GM20431 (cell line): Measurements from ENCODE around the gene TK1.

Experiments used
- in situ Hi-C: fragments of 300-500 bp; cut with MseI, MboI; formaldehyde crosslinking; loops from one replicate; pipeline ENCODE4 v1.15.0; 2020; ENCODE audit warnings: low sequenced_read_pairs; ENCODE audit not compliant: unreplicated experiment

The TK1 gene

DNA sequence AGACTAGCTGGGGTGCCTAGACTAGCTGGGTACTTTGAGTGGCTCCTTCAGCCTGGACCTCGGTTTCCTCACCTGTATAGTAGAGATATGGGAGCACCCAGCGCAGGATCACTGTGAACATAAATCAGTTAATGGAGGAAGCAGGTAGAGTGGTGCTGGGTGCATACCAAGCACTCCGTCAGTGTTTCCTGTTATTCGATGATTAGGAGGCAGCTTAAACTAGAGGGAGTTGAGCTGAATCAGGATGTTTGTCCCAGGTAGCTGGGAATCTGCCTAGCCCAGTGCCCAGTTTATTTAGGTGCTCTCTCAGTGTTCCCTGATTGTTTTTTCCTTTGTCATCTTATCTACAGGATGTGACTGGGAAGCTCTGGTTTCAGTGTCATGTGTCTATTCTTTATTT, 36.2 kb upstream of the TK1 start:
- in situ Hi-C loops = no loop called here

DNA sequence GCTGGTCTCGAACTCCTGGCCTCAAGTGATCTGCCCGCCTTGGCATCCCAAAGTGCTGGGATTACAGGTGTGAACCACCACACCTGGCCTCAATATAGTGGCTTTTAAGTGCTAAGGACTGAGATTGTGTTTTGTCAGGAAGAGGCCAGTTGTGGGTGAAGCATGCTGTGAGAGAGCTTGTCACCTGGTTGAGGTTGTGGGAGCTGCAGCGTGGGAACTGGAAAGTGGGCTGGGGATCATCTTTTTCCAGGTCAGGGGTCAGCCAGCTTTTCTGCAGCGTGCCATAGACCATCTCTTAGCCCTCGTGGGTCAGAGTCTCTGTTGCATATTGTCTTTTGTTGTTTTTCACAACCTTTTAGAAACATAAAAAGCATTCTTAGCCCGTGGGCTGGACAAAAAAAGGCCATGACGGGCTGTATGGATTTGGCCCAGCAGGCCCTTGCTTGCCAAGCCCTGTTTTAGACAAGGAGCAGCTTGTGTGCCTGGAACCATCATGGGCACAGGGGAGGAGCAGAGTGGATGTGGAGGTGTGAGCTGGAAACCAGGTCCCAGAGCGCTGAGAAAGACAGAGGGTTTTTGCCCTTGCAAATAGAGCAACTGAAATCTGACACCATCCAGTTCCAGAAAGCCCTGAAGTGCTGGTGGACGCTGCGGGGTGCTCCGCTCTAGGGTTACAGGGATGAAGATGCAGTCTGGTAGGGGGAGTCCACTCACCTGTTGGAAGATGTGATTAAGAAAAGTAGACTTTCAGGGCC, 32.7 kb upstream of the TK1 start:
- in situ Hi-C loops = no loop called here

DNA sequence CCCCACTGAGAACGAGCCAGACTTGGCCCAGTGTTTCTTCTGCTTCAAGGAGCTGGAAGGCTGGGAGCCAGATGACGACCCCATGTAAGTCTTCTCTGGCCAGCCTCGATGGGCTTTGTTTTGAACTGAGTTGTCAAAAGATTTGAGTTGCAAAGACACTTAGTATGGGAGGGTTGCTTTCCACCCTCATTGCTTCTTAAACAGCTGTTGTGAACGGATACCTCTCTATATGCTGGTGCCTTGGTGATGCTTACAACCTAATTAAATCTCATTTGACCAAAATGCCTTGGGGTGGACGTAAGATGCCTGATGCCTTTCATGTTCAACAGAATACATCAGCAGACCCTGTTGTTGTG, 27.8 kb upstream of the TK1 start:
- in situ Hi-C loops = no loop called here

DNA sequence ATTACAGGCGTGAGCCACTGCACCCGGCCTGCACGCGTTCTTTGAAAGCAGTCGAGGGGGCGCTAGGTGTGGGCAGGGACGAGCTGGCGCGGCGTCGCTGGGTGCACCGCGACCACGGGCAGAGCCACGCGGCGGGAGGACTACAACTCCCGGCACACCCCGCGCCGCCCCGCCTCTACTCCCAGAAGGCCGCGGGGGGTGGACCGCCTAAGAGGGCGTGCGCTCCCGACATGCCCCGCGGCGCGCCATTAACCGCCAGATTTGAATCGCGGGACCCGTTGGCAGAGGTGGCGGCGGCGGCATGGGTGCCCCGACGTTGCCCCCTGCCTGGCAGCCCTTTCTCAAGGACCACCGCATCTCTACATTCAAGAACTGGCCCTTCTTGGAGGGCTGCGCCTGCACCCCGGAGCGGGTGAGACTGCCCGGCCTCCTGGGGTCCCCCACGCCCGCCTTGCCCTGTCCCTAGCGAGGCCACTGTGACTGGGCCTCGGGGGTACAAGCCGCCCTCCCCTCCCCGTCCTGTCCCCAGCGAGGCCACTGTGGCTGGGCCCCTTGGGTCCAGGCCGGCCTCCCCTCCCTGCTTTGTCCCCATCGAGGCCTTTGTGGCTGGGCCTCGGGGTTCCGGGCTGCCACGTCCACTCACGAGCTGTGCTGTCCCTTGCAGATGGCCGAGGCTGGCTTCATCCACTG, 27.3 kb upstream of the TK1 start, which contains the start of gene BIRC5:
Gene BIRC5 (plus strand): TSS at position 238 of the 690 bp plus-strand sequence. CDS start 64 bp downstream, at position 302.
- in situ Hi-C loops = no loop called here

DNA sequence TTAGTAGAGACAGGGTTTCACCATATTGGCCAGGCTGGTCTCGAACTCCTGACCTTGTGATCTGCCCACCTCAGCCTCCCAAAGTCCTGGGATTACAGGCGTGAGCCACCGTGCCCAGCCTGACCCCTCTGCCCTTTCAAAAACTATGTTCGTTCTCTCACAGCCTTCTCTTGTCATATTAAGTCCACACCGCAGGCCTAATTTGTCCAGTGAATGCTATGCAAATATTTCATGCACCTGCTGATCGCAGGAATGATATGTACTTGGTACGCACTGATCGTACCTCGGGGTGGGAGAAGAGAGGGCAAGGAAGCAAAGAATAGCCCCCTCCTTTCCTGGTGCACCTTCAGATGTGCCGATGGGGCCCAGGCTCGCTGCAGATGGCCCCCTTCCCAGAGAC, 24.2 kb upstream of the TK1 start:
- in situ Hi-C loops = no loop called here

DNA sequence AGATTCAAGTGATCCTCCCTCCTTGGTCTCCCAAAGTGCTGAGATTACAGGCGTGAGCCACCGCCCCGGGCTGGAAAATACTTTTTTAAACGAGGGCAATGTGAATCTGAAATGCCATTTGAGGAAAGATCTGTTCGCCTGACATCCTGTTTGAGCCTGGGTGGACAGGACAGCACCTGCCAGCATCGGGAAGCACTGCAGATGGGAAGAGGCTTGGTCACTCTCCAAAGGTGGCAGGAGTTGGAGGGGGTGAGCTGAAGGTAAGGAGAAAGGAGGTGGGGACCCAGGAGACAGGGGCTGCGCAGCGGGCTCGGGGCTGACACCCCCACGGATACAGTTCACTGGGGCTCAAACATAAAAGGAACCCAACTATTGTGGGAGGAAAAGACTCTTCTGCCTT, 23.3 kb upstream of the TK1 start:
- in situ Hi-C loops = no loop called here

DNA sequence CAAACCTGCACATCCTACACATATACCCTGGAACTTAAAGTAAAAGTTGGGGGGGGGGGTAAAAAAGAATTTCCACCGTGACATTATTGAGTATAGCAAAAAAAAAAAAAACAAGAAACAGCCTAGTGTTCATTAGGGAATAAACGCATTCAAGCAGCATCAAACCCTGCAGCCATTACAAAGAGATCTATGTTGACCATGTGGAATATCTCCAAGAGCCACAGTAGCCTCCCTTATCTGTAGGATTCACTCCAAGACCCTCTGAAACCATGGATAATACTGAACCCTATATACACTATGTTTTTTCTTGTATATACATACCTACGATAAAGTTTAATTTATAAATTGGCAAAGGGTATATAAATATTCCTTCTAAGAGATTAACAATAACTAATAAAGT, 21.6 kb upstream of the TK1 start:
- in situ Hi-C loops = no loop called here

DNA sequence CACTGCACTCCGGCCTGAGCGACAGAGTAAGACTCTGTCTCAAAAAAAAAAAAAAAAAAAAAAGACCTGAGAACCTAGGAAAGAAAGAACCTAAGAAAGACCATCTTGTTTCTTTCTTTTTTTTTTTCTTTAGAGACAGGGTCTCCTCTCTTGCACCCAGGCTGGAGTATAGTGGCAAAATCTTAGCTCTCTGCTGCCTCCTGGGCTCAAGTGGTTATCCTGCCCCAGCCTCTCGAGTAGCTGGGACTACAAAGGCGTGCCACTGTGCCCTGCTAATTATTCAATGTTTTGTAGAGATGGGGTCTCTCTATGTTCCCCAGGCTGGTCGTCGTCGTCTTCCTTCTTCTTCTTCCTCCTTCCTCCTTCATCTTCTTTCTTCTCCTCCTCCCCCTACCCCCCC, 19.4 kb upstream of the TK1 start:
- in situ Hi-C loops = no loop called here

DNA sequence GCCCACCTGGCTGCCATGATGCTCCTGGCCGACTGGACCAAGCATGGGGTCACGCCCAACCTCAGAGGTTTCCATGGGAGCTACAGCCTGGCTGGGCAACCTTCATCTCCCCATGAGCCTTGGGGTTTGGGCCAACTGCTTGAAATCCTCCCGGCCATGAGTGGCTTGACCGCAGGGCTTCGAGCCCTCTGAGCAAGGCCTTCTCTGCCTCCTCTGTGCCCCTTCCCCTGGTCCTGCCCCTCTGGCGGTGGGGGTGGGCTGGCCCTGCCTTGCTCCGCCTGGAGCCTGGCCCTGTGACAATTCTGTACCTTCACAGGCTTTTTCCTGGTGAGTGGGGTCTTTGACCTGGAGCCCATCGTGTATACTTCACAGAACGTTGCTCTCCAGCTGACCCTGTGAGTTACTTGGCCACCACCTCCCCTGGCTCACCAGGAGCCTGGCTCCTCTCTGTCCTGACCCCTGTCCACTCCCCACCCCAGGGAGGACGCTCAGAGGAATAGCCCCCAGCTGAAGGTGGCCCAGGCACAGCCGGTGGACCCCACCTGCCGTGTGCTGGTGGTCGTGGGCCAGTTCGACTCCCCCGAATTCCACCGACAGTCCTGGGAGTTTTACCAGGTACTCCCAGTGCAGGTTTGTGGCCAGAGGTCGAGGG, 18.4 kb upstream of the TK1 start:
- in situ Hi-C loops = no loop called here

DNA sequence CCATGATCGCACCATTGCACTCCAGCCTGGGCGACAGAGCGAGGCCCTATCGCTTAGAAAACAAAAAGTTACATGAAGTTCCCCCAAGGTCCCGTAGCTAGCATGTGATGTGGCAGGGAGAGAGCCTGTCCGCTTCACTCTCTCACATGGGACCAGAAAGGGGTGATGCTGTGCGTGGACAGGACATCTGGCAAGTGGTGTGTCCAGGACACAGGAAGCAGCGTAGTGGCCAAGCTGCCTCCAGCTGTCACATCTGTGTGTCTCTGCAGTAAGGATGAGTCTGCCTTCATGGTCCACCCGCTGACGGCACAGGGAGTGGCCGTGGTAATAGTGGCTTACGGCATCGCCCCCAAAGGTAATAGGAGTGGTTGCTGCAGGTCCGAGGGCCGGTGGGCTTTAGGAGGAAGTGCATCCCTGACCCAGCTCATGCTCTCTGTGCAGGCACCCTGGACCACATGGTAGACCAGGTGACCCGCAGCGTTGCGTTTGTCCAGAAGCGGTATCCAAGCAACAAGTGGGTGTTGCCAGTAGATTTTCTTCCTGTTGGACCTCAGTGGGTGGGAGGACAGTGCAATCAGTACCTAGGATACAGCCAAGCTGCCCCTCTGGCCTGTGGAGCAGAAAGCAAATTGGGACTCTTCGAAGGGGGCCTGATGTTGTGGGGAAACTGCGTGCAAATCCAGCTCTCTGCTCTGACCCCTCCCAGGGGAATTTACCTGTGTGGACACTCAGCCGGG, 17.7 kb upstream of the TK1 start:
- in situ Hi-C loops = no loop called here

DNA sequence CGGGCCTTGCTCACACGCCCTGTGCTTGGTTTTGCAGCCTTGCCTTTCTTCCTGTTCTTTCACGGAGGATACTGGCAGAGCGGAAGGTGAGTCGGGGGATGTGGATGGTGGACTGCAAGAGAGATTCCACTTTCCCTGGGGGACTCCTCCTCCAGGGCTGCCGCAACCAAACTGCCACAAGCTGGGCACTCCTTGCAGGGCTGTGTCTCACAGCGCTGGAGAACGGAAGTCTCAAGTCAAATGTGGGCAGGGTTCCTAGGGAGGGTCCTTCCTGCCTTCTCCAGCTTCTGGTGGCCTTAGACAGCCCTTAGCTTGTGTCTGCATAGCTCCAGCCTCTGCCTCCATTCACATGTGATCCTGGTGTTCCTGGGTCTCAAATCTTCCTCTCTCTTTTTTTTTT, 15.8 kb upstream of the TK1 start:
- in situ Hi-C loops = no loop called here

DNA sequence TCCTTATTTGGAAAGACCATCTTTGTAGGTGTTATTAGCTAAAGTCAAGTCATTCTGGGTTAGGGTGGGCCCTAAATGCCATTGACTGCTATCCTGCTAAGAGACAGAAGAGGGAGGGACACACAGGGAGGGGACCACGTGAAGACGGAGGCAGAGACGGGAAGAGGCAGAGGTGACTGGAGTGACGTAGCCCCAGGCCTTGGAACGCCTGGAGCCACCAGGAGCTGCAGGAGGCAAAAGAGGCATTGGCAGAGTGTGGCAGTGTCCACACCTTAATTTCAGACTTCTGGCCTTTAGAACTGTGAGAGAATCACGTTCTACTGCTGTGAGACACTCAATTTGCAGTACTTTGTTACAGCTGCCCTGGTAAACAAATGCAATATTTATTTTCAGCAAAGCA, 13.6 kb upstream of the TK1 start:
- in situ Hi-C loops = no loop called here

DNA sequence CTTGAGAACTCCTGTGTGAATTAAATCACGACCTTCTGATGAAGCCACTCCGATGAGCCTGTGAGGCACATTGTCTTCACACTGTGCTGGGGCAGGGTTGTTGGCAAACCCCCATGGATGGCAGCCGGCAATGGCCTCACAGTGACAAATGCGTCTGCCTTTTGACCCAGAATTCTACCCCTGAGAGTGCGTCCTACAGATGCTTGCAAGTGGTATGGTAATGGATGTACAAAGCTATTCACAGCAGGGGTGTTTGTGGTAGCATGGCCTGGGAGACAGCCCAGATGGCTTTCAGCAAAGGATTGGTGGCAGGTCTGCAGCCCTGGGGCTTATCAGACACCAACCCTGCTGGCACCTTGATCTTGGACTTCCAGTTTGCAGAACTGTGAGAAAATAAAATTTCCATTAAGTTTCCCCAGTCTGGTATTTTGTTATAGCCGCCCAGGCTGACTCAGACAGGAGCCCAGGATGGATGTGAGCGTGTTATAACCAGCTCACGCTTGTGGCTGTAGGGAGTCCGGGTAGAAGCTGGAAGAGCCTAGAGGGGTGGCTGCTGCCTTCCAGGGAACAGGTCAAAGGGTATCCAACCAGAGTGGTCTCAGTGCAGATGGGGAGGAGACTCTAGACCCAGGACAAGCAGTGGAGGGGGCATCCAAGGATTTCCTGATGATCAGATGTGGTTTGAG, 10.4 kb upstream of the TK1 start:
- in situ Hi-C loops = no loop called here

DNA sequence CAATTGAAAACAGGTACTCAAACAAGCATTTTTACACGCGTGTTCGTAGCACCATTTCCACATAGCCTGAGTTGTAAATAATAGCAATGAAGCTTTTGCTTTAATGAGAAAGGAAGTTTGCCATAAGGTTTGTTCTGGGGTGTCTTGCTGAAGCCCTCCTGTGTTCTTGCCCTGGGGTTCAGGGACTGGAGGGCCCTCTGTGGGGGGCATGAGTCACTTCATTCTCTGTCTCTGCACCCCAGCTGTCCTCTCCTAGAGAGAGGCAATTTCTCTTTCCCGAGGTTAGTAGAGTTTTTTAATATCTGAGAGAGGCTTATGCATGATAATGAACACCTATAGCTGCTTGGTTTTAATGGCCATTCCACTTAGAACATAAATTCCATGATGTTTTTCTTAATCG, 9.9 kb upstream of the TK1 start:
- in situ Hi-C loops = no loop called here

DNA sequence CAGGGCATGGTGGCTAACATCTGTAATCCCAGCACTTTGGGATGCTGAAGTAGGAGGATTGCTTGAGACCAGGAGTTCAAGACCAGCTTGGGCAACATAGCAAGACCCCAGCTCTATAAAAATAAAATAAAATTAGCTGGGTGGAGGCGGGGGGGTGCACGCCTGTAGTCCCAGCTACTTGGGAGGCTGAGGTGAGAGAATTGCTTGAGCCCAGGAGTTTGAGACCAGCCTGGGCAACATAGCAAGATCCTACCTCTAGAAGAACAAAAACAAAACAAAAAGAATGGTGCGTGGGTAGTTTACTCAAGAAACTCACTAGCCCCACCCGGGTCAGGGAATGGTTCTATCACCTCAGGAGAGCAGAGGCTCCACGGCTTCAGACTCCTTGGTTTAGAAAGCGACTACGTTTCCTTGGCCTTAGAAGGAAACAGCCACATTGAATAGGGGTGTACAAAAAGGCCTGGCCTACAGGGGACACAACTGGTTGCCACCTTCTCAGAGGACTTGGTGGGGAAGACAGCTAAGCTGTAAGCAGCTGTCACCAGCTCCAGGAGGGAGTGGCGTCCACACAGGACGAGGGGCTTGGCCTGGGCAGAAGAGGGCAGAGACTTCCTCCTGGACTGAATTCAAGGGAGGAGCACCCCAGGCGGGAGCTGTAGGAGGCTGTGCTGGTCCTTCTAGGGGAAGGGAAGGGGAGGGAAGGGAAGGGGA, 716 bp downstream of the TK1 start:
- in situ Hi-C loops = no loop called here

DNA sequence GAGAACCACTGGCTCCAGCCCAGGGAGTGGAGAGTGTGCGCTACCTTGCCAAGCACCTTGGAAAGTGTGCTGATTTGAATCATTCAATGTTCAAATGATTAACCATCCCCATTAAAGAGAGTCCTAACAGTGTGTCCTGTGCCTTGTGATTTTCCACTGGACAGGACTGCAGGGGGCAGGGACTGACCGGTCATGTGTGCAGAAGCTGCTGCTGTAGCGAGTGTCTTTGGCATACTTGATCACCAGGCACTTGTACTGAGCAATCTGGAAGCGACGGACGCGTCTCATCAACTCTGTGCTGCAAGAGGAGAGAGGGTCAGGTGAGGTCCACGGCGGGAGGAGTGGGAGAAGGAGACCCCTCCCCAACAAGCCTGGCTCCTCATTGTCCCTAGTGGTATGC, 2.0 kb downstream of the TK1 start:
- in situ Hi-C loops = no loop called here

DNA sequence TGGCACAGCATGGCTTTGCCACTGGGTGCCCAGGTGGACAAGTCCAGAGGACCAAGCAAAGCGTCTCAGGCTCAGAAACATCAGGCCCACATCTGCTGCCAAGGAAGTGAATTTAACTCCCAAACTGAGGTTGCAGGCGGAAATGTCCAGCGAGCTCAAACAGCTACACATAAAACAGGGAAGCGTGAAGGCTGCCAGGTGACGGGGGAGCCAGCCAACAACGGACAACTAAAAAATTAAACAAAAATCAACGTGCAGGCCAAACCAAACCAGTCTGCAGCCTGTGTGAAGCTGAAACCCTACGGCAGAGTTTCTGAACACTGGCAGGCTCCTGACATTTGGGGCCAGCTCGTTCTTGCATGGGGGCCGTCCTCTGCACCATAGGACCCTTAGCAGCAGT, 2.5 kb downstream of the TK1 start:
- in situ Hi-C loops = no loop called here

DNA sequence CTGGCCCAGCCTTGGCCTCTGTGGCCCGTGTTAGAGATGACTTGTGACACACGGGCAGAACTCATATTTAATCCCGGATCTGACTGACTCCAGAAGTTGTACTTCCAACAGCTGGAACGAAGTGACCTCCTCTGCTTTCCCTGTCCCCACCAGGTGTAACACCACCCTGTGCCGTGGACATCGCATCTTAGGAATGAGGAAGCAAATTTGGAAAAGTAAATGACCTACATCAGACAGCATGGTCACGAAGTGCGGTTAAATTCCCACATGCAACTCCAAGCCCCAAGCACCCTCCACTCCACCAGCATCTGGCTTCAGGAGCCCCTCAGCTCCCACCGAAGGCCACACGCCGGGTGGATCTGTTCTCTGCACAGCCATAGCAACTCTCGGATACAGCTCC, 2.9 kb downstream of the TK1 start:
- in situ Hi-C loops = no loop called here

DNA sequence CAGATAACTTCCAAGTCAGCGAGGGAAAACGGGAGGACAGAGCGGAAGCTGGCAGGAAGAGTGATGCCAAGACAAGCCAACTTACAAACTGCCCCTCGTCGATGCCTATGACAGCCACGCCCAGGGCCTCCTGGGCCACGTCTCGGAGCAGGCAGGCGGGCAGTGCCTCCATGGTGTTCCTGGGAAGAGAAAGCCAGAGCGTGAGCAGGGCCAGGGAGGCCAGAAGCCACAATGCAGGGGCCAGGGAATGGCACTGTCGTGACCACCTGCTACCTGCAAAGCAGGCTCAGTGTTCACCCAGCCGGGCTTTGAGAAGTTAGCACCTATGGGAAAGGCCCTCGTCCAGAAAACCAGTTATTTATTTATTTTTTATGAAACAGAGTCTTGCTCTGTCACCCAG, 4.3 kb downstream of the TK1 start:
- in situ Hi-C loops = no loop called here

DNA sequence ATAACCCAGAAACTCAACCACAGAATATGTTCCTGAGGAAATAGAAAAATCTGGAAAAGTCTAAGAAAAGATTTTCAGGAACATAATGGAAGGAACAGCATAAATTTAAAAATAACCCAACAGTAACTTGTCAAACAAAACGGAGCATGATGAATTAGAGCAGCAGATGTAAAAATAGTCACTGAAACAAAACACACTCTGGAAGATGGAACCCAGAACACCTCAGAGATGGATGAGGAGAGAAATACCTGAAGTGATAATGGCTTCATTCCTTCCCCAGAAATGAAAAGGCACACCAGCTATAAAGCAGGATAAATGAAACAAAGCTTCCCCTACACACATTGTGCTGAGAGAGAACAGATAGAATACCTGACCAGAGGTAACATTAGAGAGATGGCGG, 6.3 kb downstream of the TK1 start:
- in situ Hi-C loops = no loop called here
